ENCODE measurements around the gene KCNS1. TPM values are rescaled to one million over a fixed set of nuclear protein-coding genes. Genes with fewer than 3 reads are reported as not detected.
A peak's percentile ranks its signal among the peaks of the same experiment; 100 is the strongest.
"Not testable (repeated sequence)": the region's sequence is repeated elsewhere in the genome, so short reads cannot be mapped to it uniquely, and the experiment has no call there.

KCNS1 gene, protein sequence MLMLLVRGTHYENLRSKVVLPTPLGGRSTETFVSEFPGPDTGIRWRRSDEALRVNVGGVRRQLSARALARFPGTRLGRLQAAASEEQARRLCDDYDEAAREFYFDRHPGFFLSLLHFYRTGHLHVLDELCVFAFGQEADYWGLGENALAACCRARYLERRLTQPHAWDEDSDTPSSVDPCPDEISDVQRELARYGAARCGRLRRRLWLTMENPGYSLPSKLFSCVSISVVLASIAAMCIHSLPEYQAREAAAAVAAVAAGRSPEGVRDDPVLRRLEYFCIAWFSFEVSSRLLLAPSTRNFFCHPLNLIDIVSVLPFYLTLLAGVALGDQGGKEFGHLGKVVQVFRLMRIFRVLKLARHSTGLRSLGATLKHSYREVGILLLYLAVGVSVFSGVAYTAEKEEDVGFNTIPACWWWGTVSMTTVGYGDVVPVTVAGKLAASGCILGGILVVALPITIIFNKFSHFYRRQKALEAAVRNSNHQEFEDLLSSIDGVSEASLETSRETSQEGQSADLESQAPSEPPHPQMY
- not detected in 2 replicates for total RNA-seq

DNA sequence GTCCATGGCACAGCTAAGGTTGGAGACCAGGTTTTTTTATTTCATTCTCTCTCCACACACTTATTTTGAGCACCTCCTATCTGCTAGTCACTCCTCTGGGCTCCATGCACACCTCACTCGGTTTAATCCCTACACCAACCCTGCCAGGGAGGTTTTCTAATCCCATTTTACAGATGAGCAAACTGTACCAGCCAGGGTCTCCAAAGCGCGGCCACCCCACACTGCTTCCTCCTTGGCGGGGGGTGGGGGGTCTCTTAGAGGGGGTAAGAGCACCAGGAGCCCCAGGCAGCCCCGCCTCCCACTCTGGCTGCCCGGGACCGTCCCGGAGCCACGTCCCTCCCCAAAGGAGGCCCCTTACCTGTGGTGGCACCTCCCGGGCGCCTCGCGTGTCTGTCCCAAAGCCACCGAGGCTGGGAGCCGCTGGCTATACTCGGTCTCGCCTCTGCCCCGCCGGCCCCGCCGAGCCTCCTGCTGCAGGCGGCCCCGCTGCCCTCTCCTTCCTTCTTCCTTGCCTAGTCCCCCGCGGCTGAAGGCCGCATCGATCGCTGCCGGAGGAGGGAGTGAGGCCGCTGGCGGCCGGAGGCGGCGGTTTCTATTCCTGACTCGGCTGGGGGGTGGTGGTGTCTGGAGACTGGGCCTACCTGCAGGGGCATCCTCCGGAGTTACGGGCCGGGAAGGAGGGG lies at the start of gene KCNS1:
Gene KCNS1, minus strand, starts transcription at position 565 of the 683 bp plus-strand sequence. CDS start 1,891 bp downstream, outside the sequence.
- TF ChIP-seq, protein P1, sequence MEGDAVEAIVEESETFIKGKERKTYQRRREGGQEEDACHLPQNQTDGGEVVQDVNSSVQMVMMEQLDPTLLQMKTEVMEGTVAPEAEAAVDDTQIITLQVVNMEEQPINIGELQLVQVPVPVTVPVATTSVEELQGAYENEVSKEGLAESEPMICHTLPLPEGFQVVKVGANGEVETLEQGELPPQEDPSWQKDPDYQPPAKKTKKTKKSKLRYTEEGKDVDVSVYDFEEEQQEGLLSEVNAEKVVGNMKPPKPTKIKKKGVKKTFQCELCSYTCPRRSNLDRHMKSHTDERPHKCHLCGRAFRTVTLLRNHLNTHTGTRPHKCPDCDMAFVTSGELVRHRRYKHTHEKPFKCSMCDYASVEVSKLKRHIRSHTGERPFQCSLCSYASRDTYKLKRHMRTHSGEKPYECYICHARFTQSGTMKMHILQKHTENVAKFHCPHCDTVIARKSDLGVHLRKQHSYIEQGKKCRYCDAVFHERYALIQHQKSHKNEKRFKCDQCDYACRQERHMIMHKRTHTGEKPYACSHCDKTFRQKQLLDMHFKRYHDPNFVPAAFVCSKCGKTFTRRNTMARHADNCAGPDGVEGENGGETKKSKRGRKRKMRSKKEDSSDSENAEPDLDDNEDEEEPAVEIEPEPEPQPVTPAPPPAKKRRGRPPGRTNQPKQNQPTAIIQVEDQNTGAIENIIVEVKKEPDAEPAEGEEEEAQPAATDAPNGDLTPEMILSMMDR (IDR thresholded peaks at IDR 0.05): no peak
- ATAC-seq (ENCODE audit: low read depth): no peak
- H3K36me3 Mint-ChIP-seq (ENCODE audit: low read depth): no peaks in the 10 kb centered on the region
- no peaks in the 10 kb centered on the region for H3K9me3 Mint-ChIP-seq
- POLR2A ChIA-PET: no interaction called here
- H3K27ac Mint-ChIP-seq: no peak within 1 kb of the TSS
- peaks cover 50% of the 10 kb centered on the region for H3K27me3 Mint-ChIP-seq
- CTCF ChIA-PET: interaction anchor here (0.7 to 1.3 kb wide), 3 partner anchors 13 to 193 kb away, joined by 3 read pairs; no protein-coding TSS in a partner anchor
- DNase-seq: no peak
- peaks cover 21% of the 10 kb centered on the region for H3K4me1 Mint-ChIP-seq
- intact Hi-C loops (cut with micrococcal nuclease): no loop called here
- H3K4me3 Mint-ChIP-seq: no peak within 1 kb of the TSS

DNA sequence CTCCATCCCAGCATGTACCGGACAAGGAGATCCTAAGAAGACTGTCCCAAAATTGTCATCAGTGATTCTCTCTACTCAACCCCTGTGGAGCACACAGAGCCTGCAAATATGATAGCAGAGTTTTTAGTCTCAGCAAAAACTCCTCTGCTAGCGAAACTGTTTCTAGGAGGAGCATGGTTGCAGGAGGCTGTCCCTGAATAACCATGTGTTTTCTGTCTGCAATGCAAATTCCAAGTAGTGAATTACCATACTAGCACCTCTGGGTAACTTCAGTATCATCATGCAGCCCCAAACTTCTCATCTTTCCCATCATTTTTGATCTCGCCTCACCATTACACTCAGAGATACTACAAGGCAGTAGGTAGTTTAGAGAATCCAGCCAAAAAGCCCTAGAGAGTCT lies 48.1 kb upstream of the KCNS1 start:
- intact Hi-C loops (cut with micrococcal nuclease): no loop called here
- TF ChIP-seq, protein P1 (IDR thresholded peaks at IDR 0.05): no peak
- H3K27me3 Mint-ChIP-seq: peaks cover 28% of the 10 kb centered on the region
- DNase-seq (no peak), ATAC-seq (ENCODE audit: low read depth) (no peak)
- H3K9me3 Mint-ChIP-seq: no peaks in the 10 kb centered on the region
- H3K27ac Mint-ChIP-seq: no peak overlapping the region
- no peaks in the 10 kb centered on the region for H3K36me3 Mint-ChIP-seq (ENCODE audit: low read depth)
- no peak overlapping the region for H3K4me3 Mint-ChIP-seq
- ChIA-PET POLR2A (no interaction called here), CTCF (no interaction called here)
- peaks cover 5% of the 10 kb centered on the region for H3K4me1 Mint-ChIP-seq

DNA sequence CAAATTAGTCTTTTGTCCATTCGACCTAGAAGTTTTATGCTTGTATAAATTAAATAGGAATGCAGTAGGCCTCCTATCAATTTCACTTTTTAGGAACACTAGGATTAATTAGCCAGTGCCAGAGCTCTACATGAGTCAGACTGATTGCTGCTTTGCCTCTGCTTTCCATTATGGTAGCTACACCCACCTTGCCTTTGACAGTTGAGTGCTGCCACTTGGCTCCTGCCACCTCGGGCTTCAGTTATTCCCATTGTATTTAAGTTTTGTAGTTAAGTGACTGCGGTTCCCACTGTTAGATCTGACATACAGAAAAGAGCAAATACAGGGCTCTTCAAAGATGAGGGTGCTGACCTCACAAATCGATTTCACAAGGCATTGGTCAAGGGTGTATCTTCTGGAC lies 39.9 kb upstream of the KCNS1 start:
- ATAC-seq (ENCODE audit: low read depth) (no peak), DNase-seq (no peak)
- CTCF ChIA-PET: no interaction called here
- Mint-ChIP-seq H3K9me3 (no peaks in the 10 kb centered on the region), H3K4me1 (no peaks in the 10 kb centered on the region), H3K27ac (no peak overlapping the region), H3K4me3 (no peak overlapping the region), H3K36me3 (ENCODE audit: low read depth) (no peaks in the 10 kb centered on the region), H3K27me3 (peaks cover 19% of the 10 kb centered on the region)
- intact Hi-C loops (cut with micrococcal nuclease): no loop called here
- TF ChIP-seq, protein P1 (IDR thresholded peaks at IDR 0.05): no peak
- POLR2A ChIA-PET: no interaction called here

DNA sequence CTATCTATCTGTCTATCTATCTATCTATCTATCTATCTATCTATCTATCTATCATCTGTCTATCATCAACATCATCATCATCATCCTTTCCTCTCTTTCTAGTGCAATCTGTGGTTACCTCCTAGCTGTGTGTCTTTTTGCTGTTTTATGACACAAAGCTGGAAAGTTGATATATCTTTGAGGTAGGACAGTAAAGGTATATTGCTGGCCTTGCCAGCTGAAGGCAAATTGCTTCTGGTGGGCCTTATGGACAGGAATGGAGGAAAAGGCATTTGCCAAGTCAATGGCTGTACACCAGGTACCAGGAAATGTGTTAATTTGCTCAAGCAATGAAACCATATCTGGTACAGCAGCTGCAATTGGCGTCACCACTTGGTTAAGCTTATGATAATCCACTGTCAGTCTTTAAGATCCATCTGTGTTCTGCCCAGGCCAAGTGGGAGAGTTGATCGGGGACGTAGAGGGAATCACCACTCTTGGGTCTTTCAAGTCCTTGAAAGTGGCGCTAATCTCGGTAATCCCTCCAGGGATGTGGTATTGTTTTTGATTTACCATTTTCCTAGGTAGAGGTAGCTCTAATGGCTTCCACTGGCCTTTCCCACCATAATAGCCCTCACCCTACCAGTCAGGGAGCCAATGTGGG lies 38.9 kb upstream of the KCNS1 start:
- H3K36me3 Mint-ChIP-seq (ENCODE audit: low read depth); H3K27ac Mint-ChIP-seq; H3K4me3 Mint-ChIP-seq; POLR2A ChIA-PET; H3K4me1 Mint-ChIP-seq; H3K9me3 Mint-ChIP-seq; DNase-seq; ATAC-seq (ENCODE audit: low read depth): not testable (repeated sequence)
- H3K27me3 Mint-ChIP-seq: peaks cover 22% of the 10 kb centered on the region
- CTCF ChIA-PET: interaction anchor here (1.3 to 1.4 kb wide), 2 partner anchors 151 to 631 kb away, joined by 4 read pairs; no protein-coding TSS in a partner anchor
- intact Hi-C loops (cut with micrococcal nuclease): loop anchor here (5.0 kb wide), 1 partner anchor 152 kb away; no protein-coding TSS in a partner anchor

DNA sequence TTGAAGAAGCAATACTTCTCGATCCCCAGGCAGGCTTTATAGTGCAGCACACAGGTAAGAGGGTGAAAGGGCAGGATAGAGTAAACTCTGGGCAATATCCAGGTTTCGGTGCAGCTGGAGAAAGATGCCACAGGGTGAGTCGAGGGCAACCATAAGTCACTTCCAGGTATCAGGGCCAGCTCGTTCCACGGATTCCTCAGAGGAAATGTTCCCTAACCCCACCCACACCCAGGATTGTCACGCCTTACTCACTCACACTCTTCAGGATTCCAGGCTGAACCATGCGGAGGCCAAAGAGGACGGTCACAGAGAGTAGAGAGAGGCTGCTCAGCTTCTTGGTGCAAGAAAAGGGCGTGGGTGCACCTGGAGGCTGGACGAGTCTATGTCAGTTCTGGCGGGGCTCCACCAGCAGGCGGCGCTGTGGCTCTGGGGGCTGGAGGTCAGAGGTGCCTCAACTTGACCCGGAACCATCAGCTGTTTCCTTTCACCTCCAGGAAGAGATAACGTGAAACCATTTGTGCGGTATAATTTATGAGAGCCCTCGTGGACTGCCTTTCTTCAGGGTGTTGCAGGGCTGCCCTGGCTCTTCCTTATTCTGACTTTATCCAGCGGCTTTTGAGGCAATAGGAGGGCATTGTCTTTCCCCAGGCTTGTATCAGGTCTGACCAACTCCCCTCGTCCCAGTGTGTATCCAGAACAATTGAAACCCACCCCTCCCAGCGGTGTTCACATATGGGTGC lies 37.8 kb upstream of the KCNS1 start:
- no peak for ATAC-seq (ENCODE audit: low read depth)
- Mint-ChIP-seq H3K27me3 (peaks cover 14% of the 10 kb centered on the region), H3K9me3 (no peaks in the 10 kb centered on the region), H3K4me1 (no peaks in the 10 kb centered on the region), H3K4me3 (no peak overlapping the region), H3K36me3 (ENCODE audit: low read depth) (no peaks in the 10 kb centered on the region), H3K27ac (no peak overlapping the region)
- ChIA-PET CTCF (interaction anchor here (1.3 to 1.4 kb wide), 2 partner anchors 152 to 632 kb away, joined by 4 read pairs; no protein-coding TSS in a partner anchor), POLR2A (no interaction called here)
- TF ChIP-seq, protein P1 (IDR thresholded peaks at IDR 0.05): no peak
- intact Hi-C loops (cut with micrococcal nuclease): loop anchor here (5.0 kb wide), 1 partner anchor 154 kb away; no protein-coding TSS in a partner anchor
- peak; percentile 34 for DNase-seq

Data from activated B cell treated with CpG ODN at 0.5 μM for 24 hours (primary cell).